Stimulated activated CD8-positive, alpha-beta memory T cell treated with anti-CD3 and anti-CD28 coated beads, Interleukin-7, amount 100 ng/mL, for 1 hour (primary cell): ENCODE results near the gene ST3GAL3.

Experiments
- DNase-seq, 2 donors: peaks; one replicate each; pipeline ENCODE4 v3.0.0-alpha.2; 2020; ENCODE audit warnings: low read depth in 2 of 2

ST3GAL3 gene

DNA sequence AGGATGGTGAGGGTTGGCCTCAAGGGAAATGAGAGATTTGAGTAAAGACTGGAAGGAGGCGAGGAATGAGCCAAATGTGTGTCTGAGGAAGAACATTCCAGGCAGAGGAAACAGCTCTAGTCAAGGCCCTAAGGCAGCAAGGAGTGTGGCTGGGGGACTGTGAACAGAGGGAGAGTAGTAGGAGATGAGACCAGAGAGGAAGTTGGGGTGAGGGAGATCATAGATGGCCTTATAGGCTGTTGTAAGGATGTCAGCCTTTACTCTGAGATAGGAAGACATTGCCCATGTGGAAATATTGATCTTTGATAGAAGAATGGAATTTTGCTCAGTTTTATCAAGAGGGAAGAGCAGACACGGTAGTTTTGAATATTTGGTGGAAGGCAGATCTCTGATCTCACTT lies 171.1 kb downstream of the ST3GAL3 start:
- DNase-seq = no peak

DNA sequence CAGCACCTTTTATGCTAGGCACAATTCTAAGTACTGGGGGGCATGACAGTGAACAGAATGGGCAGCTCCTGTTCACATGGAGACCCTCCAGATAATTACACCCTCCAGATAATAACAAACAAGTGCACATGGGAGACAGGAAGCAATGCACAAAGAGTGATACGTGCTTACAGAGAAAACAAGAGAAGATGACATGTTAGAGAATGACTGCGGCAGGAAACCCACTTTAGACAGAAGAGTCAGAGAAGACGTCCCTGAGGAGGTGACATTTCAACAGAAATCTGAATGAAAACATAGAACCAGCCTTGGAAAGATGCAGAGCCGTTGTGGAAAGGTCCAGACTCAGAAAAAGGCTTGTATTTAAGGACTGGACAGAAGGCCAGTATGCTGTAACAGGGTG lies 171.5 kb downstream of the ST3GAL3 start:
- DNase-seq = no peak

DNA sequence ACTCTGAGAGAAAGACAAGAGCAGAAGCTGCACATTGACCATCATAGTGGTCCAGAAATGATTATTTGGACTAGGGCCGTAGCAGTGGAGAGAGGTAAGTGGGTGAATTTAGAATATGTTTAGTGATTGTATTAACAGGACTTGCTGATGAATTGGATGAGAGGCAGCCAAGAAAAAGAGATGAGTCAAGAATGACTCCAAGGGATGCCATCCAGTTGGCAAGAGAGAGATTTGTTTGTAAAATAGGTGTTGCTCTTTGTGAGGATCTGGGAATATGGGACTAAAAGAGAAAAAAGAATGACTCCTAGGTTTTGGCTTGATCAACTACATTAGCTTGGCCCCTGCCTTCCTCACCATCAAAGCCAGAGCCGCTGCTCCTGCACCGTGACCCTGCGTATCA lies 172.1 kb downstream of the ST3GAL3 start:
- no peak for DNase-seq

DNA sequence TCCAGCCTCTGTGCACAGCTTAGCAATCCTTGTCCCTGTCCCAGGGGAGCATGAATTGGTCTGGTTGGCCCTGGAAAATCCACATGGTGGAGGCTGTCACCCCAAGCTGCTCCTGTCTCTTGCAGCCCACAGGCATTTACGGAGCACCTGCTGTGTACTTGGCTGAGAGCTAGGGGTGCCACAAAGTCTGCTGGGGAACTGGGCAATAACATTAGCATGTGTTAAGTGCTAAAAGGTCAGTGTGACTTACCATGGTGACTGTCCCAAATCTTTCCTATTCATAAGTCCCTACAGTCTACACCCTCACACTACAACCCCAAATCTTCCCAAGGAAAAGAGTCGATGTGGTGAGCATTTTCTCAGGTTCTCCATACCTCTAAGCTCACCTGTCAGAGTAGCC lies 172.7 kb downstream of the ST3GAL3 start:
- no peak for DNase-seq

DNA sequence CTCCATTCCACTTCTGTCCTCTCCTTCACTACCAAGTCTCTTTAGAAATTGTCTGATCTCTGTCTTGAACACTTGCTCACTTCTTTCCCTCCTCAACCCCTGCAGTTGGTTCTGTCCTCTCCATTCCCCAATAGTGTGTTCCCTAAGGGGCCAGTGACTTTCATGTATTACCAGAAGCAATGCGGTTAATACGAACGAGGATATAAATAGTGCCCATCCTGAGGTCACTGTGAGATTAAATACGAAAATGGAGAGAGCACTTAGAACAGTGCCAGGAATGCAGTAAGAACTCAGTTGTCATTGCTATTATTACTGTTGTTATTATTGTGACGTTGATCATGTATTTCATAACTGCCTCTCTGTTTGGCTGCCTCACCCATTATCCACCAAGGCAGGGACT lies 173.3 kb downstream of the ST3GAL3 start:
- DNase-seq = no peak

DNA sequence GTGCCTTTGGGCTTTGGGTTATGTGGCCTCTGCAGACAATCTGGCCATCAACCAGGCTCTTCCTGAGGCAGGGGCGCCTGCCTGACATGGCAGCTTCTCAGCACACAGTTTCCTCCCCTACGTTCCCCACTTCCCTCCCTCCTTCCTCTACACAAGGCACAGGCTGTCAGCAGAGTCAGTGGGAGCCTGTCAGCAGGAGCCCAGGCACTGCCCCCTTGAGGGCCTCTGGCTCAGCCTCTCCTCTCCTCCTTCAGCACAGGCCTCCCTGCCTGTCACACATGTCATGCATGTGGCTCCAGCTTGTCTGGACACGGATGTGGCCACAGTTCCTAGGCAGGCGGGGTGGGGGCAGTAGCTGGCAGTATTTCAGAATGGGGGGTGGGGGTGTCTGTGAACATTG lies 174.1 kb downstream of the ST3GAL3 start:
- DNase-seq = no peak

DNA sequence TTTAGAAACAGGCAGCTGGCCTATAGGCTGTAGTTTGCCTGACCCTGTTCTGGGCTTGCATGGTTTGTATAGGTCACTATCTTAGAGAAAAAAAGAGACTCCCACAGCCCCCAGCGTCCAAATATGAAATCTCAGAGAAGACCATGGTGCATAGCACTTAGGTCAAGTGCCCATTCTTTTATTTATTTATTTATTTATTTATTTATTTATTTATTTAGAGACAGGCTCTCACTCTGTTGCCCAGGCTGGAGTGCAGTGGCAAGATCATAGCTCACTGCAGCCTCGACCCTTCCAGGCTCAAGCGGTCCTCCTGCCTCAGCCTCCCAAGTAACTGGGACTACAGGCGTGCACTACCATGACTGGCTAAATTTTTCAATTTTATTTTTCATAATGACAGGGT lies 175.4 kb downstream of the ST3GAL3 start:
- DNase-seq = no peak

DNA sequence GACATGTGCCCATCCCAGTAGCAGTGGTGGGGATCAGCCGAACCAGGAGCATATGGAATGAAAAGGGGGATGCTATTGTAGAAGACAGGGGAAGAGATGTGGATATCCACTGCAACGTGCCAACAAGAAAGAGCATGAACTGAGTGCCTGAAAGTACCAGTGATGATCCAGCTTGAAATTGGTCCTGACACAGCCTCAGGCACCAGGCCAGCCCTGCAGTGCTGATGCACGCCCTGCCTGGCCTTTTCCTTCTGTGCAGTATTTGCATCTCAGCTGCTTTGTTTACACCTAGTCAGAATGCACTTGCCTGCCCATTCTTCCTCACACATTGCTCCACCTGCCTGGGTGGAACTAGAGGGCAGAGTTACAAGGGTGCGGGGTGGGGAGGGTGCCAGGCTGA lies 176.0 kb downstream of the ST3GAL3 start:
- DNase-seq = no peak

DNA sequence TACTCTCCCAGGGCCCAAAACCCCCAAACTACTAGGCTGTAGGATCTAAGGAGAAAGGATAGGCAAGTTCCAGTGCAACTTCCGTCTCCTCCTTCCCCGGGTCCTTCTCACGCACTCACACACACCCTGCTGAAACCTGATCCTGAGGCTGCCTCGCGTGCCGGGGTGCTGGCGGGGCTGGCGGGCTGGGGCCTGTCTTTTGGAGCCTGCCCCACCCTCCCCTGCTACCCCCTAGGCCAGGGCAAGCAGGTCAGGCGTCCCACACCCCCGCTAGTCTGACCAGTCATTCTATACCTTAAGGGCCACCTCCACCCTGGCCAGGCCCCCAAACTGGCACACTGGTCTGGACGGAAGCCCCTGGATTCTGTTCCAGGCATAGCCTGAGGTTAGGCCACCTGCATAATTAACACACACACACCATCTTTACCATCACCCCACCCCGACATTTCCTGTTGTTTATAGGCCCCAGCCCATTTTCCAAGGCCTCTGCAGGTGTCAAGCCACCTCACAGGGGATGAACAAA lies 178.0 kb downstream of the ST3GAL3 start:
- no peak for DNase-seq

DNA sequence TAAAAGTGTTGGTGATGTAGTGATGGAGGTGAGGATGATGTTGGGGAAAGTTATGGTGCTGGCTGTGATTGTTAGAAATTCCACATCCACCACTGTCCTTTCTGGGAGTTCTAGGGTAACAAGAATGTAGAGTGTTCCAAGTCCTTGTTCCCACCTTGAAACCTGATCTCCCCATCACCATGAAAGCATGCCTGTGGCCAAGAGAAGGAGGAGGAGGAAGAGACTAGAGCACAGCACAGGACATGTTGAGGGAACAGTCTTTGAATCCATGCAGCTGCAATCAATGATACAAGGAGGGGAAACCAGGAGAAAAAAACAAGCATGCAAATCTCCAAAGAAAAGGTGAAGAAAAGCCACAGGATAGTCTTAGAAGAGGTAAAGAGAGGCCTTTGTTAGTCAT lies 180.4 kb downstream of the ST3GAL3 start:
- no peak for DNase-seq

DNA sequence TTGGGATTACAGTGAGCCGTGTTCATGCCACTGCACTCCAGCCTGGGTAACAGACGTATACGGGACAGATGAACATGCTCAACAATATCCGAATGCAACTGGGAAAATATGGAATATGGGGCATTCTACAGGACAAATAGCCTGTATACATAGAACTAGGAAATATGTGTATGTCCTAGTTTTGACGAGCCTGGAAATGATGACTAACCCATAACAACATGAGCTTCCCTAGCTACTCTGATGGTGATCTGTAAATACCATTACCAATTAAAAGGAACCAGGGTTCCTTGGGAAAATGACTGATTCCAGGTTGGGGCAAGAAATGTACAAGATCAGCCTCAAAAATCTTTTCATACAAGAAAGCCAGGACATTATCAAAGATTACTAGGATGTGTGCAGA lies 183.5 kb downstream of the ST3GAL3 start:
- no peak for DNase-seq

DNA sequence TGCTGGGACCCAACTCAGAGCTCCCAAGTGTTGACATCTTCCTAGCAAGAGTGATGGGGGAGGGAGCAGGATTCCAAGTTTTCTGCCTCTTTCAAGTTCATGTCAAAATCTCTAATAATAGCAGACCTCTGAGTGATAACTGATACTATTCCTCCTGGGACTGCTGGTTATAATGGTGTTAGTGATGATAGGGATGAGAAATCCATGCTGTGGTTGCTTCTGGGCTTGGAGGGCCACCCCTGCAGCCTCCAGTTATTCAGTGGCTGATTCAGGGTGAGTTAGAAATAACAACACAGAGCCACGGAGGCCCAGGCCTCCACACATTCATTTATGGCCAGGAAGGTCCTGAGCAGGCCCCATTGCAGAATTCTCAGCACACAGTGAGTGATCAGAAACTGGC lies 185.7 kb downstream of the ST3GAL3 start:
- no peak for DNase-seq

DNA sequence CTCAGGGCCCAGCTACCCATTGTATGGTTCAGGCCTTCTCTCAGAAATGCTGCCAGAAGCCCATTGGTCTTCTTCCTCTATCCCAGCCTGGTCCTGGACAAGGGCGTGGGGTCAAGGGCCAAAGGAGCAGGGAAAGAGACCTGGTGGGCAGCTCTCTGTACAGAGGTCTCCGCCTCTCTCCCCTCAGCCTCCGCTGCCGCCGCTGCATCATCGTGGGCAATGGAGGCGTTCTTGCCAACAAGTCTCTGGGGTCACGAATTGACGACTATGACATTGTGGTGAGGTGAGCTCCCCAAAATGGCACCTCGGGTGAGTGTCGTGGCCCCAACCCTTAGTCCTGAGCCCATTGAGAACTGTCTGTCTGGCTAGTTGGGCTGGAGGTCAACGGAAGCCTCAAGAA lies 191.6 kb downstream of the ST3GAL3 start:
- no peak for DNase-seq

DNA sequence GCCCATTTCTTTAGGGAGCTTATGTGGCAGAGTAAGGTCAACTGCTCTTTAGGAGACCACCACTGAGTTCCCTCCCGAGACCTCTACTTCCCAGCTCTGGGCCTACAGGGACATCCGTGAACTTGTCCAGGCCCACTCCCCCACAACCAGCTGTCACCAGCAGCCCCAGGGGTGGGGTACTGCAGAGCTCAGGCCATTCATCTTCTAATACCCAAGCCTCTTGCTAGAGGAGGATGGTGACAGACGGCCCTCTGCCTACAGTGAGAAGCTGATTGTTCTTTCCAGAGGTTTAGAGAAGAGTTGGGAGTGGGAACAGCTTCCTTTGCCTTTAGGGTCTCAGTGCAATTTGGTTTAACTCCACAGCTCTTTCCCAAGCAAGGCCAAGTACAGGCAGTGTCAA lies 193.1 kb downstream of the ST3GAL3 start:
- DNase-seq = no peak

DNA sequence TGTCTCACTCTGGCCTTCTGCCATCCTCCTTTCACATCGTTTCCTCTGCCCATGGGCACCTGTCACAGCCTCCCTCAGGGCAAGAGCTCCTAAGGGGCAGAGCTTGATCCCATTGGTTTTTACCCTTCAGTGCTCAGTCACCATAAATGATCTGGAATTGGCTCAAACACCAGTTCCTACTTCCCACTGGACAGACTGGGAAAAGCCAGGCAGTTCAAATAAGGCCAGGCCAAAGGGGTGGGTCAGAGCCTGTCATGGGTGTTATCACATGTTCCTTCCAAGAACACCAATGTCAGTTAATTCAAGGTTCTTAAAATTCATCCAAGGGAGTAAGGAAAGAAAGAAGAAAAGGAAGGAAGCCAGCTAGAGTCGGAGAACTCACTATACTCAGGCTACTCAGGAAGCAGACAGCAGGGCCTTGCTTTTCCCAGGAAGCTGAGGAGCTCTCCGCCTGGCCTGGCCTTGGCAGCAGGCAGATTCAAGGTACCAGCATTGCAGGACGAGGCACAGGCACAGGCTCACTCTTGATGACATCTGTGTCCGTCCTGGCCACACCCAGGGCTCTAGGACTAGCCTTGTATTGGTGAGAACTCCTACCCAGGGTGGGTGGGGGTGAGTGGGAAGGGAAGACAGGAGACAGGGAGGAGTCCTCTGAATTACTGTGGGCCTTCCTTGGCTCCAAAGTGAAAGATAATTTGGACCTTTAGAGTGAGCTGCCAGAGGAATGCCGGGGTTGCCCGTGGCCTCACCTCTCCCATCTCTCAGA lies 194.0 kb downstream of the ST3GAL3 start:
- DNase-seq = no peak

DNA sequence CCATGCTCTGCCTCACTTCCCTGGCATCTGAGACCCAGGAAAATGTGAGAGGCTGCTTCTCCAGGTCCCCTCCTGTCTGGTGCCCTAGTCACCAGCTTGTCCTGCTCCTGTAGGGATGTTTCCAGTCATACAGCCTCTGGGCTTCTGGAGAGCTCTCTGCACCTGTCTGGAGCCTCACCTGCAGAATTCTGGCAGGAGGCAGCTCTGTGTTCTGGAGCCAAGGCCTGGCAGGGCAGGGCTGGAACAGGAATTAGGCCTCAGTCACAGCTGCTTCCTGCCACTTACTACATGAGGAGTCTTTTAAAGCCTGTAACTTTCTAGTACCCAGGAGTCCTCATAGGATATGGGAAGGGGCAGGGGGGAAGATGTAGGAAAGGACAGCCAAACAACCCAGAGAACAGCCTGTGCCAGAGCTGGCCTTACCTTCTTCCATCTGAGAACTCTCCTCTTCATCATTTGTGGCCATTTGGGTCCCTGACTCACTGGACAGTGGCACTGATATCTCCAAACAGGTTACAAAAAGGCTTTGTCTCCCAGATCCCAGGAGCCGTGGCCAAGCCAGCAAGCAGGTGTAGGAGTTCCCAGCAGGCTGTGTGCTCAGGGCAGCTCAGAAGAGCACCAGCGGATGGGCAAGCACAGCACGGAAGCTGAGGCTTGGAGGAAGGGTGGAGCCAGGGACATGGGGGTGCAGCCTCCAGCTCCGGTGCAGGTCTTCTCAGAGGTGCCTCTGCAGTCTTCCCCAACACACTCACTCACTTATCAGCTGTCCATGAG lies 194.9 kb downstream of the ST3GAL3 start:
- DNase-seq = no peak

DNA sequence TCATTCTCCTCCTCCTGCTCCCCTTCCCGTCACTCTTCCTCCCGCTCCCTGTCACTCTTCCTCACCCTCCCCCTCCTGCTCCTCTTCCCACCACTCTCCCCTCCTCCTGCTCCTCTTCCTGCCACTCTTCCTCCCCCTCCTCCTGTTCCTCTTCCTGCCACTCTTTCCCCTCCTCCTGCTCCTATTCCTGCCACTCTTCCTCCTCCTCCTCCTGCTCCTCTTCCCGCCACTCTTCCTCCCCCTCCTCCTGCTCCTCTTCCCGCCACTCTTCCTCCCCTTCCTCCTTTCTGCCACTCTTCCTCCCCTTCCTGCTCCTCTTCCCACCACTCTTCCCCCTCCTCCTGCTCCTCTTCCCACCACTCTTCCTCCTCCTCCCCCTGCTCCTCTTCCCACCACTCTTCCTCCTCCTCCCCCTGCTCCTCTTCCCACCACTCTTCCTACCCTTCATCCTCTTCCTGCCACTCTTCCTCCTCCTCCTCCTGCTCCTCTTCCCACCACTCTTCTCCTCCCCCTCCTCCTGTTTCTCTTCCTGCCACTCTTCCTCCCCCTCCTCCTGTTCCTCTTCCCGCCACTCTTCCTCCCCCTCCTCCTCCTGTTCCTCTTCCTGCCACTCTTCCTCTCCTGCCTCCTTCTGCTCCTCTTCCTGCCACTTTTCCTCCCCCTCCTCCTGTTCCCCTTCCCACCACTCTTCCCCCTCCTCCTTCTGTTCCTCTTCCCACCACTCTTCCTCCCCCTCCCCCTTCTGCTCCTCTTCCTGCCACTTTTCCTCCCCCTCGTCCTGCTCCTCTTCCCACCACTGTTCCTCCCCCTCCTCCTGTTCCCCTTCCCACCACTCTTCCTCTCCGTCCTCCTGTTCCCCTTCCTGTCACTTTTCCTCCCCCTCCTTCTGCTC lies 197.6 kb downstream of the ST3GAL3 start:
- DNase-seq = no peak

DNA sequence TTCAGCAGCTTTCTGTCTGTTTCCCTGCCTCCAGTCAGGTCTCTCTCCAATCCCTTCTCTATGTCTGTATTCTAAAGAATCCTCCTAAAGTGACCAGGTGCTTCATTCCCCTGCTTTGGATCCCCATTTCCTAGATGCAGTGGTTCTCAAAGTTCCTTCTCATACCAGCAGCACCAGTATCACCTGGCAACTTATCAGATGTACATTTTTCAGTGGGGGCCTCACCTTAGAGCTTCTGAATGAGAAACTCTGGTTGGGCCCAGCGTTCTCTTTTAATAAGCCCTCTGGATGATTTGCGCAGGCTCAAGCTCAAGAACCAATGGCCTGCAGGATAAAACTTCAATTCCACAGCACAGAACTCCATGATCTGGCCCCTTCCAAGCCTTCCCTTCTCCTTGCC lies 200.9 kb downstream of the ST3GAL3 start:
- no peak for DNase-seq

DNA sequence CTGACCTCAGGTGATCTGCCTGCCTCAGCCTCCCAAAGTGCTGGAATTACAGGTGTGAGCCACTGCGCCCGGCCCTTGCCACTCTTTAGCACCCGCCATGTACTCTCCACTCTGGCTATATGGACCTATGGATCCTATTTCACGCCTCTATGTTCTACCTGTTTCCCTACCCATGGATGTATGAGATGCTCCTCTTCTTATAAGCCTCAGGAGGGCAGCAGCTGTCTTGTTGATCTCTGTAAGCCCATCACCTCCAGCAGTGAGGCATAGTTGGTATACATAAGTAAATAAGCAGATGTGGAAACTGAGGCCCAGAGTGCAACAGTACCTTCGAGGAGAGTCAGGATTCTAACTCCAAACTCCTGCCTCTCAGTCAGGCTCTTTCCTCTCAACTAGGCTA lies 201.5 kb downstream of the ST3GAL3 start:
- DNase-seq = no peak

DNA sequence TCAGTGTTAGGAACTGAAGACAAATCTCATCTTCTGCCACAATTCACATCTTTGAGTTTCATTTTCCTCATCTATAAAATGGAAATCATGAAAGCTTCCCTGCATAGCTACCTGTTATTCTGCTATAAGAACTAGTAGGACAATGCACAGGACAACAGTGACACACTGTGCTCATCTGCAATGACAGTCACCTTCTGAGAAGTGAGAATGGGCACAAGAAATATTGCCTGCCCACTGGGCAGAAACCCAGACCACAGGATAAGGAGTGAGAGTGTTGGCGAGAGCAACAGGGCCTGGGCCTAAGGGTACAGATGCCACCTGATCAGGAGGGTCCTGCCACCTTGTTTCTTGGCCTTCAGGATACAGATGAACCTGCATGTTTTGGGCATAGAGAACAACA lies 203.0 kb downstream of the ST3GAL3 start:
- no peak for DNase-seq

DNA sequence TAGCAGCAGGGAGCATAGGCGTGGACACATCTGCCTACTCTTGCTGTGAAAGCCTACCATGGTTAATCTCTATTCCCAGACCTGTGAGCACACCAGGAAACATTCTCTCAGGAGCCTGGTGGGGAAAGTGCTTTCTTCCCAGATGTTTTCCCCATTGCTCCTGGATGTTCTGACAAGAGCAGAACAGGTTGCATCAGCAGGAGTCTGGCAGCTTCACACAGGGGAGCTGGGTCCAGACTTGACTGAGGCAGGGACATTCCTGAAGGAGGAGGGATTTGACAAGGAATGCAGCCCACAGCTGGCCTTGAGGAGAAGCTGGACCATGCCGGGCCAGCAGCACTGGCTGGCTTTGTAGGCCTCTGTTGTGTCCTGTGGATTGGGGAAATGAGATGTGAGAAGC lies 205.3 kb downstream of the ST3GAL3 start:
- DNase-seq = no peak

DNA sequence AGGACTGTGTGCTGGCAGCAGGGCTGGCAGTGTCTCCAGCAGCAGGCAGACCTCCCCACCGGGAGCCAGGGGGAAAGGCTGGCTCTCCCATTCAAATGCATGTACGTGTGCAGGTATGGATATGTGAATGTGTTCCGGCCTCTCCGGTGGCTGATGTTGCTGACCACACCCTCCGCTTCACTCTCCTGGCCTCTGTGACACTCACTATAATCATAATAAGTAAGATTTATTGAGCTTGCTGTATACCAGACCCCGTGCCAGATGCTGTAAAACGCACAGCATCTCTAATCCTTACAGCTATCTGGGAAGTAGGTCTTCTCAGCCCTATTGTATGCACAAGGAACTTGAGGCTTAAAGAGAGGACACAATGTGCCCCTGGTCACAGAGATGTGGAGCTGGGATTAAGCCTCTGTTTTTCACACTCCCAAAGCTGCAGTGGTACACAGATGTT lies 205.7 kb downstream of the ST3GAL3 start:
- no peak for DNase-seq
